GM21526 (cell line): ENCODE results near the gene RAP2B.
"Not testable (repeated sequence)": the region's sequence is repeated elsewhere in the genome, so short reads cannot be mapped to it uniquely, and the experiment has no call there.

Source experiments
- ATAC-seq: cut with Tn5 transposase; IDR thresholded peaks from one replicate; pipeline ENCODE4 v1.9.1; 2021; ENCODE audit warnings: moderate library complexity; ENCODE audit not compliant: unreplicated experiment, low FRiP score

The RAP2B gene

GRCh38 chr3:153161714-153162512 lies at the start of gene RAP2B:
Gene RAP2B, plus strand, starts transcription at chr3:153162226. Its CDS starts 468 bp downstream, at chr3:153162694.
- peak; percentile 48 for ATAC-seq

GRCh38 chr3:153113541-153113940 lies 48.5 kb upstream of the RAP2B start:
- ATAC-seq: no peak

GRCh38 chr3:153114270-153114669 lies 47.8 kb upstream of the RAP2B start:
- not testable (repeated sequence) for ATAC-seq

GRCh38 chr3:153115326-153115725 lies 46.7 kb upstream of the RAP2B start:
- no peak for ATAC-seq

- ATAC-seq: no peak
Measured at GRCh38 chr3:153127788-153128187, 34.2 kb upstream of the RAP2B start.

GRCh38 chr3:153129426-153129825 lies 32.6 kb upstream of the RAP2B start:
- no peak for ATAC-seq

- ATAC-seq: no peak
Measured at GRCh38 chr3:153129866-153130265, 32.2 kb upstream of the RAP2B start.

- peak; percentile 95 for ATAC-seq
Measured at GRCh38 chr3:153130312-153130977, 31.6 kb upstream of the RAP2B start.

- peak; percentile 58 for ATAC-seq
Measured at GRCh38 chr3:153137626-153138025, 24.4 kb upstream of the RAP2B start.

GRCh38 chr3:153138276-153139210 lies 23.5 kb upstream of the RAP2B start:
- ATAC-seq: peak; percentile 59

GRCh38 chr3:153142961-153143360 lies 19.1 kb upstream of the RAP2B start:
- no peak for ATAC-seq

- no peak for ATAC-seq
Measured at GRCh38 chr3:153144071-153144470, 18.0 kb upstream of the RAP2B start.

- ATAC-seq: no peak
Measured at GRCh38 chr3:153144779-153145178, 17.2 kb upstream of the RAP2B start.

GRCh38 chr3:153145454-153145853 lies 16.6 kb upstream of the RAP2B start:
- ATAC-seq: no peak

- ATAC-seq: no peak
Measured at GRCh38 chr3:153146191-153147053, 15.6 kb upstream of the RAP2B start.

GRCh38 chr3:153150991-153151390 lies 11.0 kb upstream of the RAP2B start:
- no peak for ATAC-seq

GRCh38 chr3:153155786-153156185 lies 6.2 kb upstream of the RAP2B start:
- not testable (repeated sequence) for ATAC-seq

- ATAC-seq: no peak
Measured at GRCh38 chr3:153158189-153158588, 3.8 kb upstream of the RAP2B start.

- ATAC-seq: no peak
Measured at GRCh38 chr3:153158961-153159735, 2.9 kb upstream of the RAP2B start.
